KMS-11 (cell line): ENCODE data around the gene APCDD1L.

Source experiments
- H2AFZ ChIP-seq: fragments of 200-600 bp; sonication (generic); 2 replicates; pipeline ENCODE4 v1.6.1; 2016; ENCODE audit warnings: antibody characterized with exemption, mixed run types, low read depth
- H3K27ac ChIP-seq: fragments of 200-600 bp; sonication (generic); 2 replicates; pipeline ENCODE4 v1.6.1; 2016; ENCODE audit warnings: mild to moderate bottlenecking, mixed run types
- H3K27me3 ChIP-seq: fragments of 200-600 bp; sonication (generic); 2 replicates; pipeline ENCODE4 v1.6.1; 2017; ENCODE audit warnings: mild to moderate bottlenecking, low read depth, mixed run types, moderate library complexity; ENCODE audit not compliant: insufficient read depth
- H3K36me3 ChIP-seq: fragments of 200-600 bp; sonication (generic); 2 replicates; pipeline ENCODE4 v1.6.1; 2017; ENCODE audit warnings: mild to moderate bottlenecking, mixed run types; ENCODE audit not compliant: insufficient read depth
- H3K4me1 ChIP-seq: fragments of 200-600 bp; sonication (generic); 2 replicates; pipeline ENCODE4 v1.6.1; 2016; ENCODE audit warnings: mild to moderate bottlenecking, low read depth, mixed run types; ENCODE audit not compliant: poor library complexity, severe bottlenecking
- H3K4me2 ChIP-seq: fragments of 200-600 bp; sonication (generic); 2 replicates; pipeline ENCODE4 v1.7.0; 2016; ENCODE audit warnings: mild to moderate bottlenecking, mixed run types
- H3K4me3 ChIP-seq: fragments of 200-600 bp; sonication (generic); IDR thresholded peaks from 2 replicates; pipeline ENCODE4 v1.6.1; 2017; ENCODE audit warnings: low read depth, low read length, mixed read lengths; ENCODE audit not compliant: insufficient read depth
- H3K79me2 ChIP-seq: fragments of 200-600 bp; sonication (generic); 2 replicates; pipeline ENCODE4 v1.6.1; 2016; ENCODE audit warnings: low read depth, mixed run types; ENCODE audit not compliant: insufficient read depth
- H3K9ac ChIP-seq: fragments of 200-600 bp; sonication (generic); 2 replicates; pipeline ENCODE4 v1.6.1; 2016; ENCODE audit warnings: mild to moderate bottlenecking, mixed run types
- H4K20me1 ChIP-seq: fragments of 200-600 bp; sonication (generic); 2 replicates; pipeline ENCODE4 v1.6.1; 2016; ENCODE audit warnings: mild to moderate bottlenecking, mixed run types; ENCODE audit not compliant: insufficient read depth
- CTCF ChIP-seq: fragments of 200-600 bp; sonication (generic); conservative IDR thresholded peaks from 2 replicates; pipeline ENCODE4 v1.6.1; 2017; ENCODE audit warnings: low read depth, mild to moderate bottlenecking, antibody characterized with exemption, low read length, moderate library complexity, mixed read lengths

Gene APCDD1L

GRCh38 chr20:58483051-58483450, 32.1 kb downstream of the APCDD1L start:
- H3K27me3 ChIP-seq, result no peaks in the 10 kb centered on the region

GRCh38 chr20:58482416-58482815, 32.8 kb downstream of the APCDD1L start:
- Histone ChIP-seq H3K27me3 (no peaks in the 10 kb centered on the region), H3K27ac (no peak overlapping the region), H3K4me2 (no peak overlapping the region), H3K36me3 (no peaks in the 10 kb centered on the region), H4K20me1 (no peaks in the 10 kb centered on the region), H3K9ac (no peak overlapping the region), H3K4me1 (no peaks in the 10 kb centered on the region), H3K4me3 (no peak overlapping the region), H3K79me2 (no peaks in the 10 kb centered on the region), H2AFZ (no peak overlapping the region)
- no peak for TF ChIP-seq CTCF

More at GRCh38 chr20:58483051-58483450, 32.1 kb downstream of the APCDD1L start:
- no peak for TF ChIP-seq CTCF
- H2AFZ ChIP-seq, result no peak overlapping the region
- no peak overlapping the region for H3K4me2 ChIP-seq
- H3K36me3 ChIP-seq, result no peaks in the 10 kb centered on the region
- no peaks in the 10 kb centered on the region for H4K20me1 ChIP-seq
- no peaks in the 10 kb centered on the region for H3K79me2 ChIP-seq
- H3K27ac ChIP-seq, result no peak overlapping the region
- no peaks in the 10 kb centered on the region for H3K4me1 ChIP-seq
- no peak overlapping the region for H3K4me3 ChIP-seq
- no peak overlapping the region for H3K9ac ChIP-seq

- H3K36me3 ChIP-seq, result no peaks in the 10 kb centered on the region
- H3K4me3 ChIP-seq, result no peak overlapping the region
- H2AFZ ChIP-seq, result no peak overlapping the region
- H3K9ac ChIP-seq, result no peak overlapping the region
- no peaks in the 10 kb centered on the region for H3K27me3 ChIP-seq
- no peaks in the 10 kb centered on the region for H3K79me2 ChIP-seq
- no peaks in the 10 kb centered on the region for H4K20me1 ChIP-seq
- no peak overlapping the region for H3K27ac ChIP-seq
- TF ChIP-seq CTCF, result peak; percentile 44; the same call in 1 of the 2 replicates
- H3K4me1 ChIP-seq, result no peaks in the 10 kb centered on the region
- H3K4me2 ChIP-seq, result no peak overlapping the region
These were observed 33.6 kb downstream of the APCDD1L start for GRCh38 chr20:58481481-58482021.

- no peaks in the 10 kb centered on the region for H3K79me2 ChIP-seq
- no peaks in the 10 kb centered on the region for H3K36me3 ChIP-seq
- no peak overlapping the region for H3K4me2 ChIP-seq
- H3K9ac ChIP-seq, result no peak overlapping the region
- H2AFZ ChIP-seq, result no peak overlapping the region
- no peak overlapping the region for H3K27ac ChIP-seq
- no peaks in the 10 kb centered on the region for H4K20me1 ChIP-seq
- no peaks in the 10 kb centered on the region for H3K4me1 ChIP-seq
- no peaks in the 10 kb centered on the region for H3K27me3 ChIP-seq
- TF ChIP-seq CTCF, result no peak
- H3K4me3 ChIP-seq, result no peak overlapping the region
These were observed 34.5 kb downstream of the APCDD1L start for GRCh38 chr20:58480551-58481336.
